SK-MEL-5 (cell line): ENCODE results near the gene MSL1. TPM values are rescaled to one million over a fixed set of nuclear protein-coding genes. Genes with fewer than 3 reads are reported as not detected.
"Not testable (repeated sequence)": the region's sequence is repeated elsewhere in the genome, so short reads cannot be mapped to it uniquely, and the experiment has no call there.

Source experiments
- DNase-seq: peaks from one replicate; pipeline ENCODE4 v3.0.0-alpha.2; 2016; ENCODE audit warnings: low read depth, low spot score
- in situ Hi-C: cut with HindIII; loops from 2 replicates; pipeline ENCODE4 v1.10.0; 2016; ENCODE audit warnings: low sequenced_read_pairs, high pct_unique_total_duplicates, low pct_unique_long_range_greater_than_20kb
- total RNA-seq: library from RNA; depleted of rRNA; stranded (reverse); fragments of >200 nt; shearing (Covaris generic); gene quantifications from 2 replicates; pipeline ENCODE4 v1.2.3, GENCODE V29; 2014

The MSL1 gene
- total RNA-seq, 1 experiment from 2014 or later: 43.3 TPM

DNA sequence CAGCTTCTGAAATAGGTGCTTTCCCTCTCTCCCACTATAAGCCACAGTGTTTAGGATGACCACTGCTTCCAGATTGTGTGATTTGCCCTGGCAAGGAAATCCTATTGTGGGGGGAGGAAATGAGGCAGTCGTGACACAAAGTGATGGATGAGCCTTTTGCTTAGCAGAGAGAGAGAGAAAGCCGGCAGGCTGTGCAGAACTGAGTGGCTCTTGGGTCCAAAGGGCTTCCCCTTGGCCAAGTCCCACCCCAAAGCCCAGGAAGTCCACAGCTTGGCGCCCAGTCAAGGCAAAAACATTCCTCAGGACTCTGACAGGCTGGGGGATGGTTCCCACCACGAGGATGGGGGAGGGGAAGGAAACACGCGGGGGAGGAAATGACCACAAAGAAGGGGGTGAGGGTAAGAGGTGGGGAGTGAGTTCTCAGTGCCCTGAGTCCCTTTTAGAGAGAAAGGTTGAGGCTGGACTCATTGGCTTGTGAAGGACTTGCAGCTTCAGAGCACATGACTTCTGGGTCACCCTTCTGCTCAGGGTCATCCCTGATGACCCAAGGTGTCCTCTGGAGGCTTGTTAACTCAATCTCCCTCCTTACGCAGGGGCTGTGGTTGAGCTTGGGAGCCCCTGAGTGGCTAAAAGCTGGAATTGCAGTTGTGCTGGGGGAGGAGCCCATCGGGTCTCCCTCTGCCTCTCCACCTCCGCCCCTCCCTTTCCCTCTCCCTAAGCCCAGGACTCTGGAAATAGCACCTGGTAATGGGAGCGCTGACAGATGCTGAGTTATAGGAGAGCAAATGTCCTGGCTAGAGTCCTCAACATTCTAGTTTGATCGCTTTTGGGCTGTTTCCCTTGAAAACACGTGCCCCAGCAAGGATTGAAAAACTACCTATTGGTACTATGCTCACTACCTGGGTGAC, 10.3 kb upstream of the MSL1 start:
- peak; percentile 95 for DNase-seq
- in situ Hi-C loops: no loop called here

DNA sequence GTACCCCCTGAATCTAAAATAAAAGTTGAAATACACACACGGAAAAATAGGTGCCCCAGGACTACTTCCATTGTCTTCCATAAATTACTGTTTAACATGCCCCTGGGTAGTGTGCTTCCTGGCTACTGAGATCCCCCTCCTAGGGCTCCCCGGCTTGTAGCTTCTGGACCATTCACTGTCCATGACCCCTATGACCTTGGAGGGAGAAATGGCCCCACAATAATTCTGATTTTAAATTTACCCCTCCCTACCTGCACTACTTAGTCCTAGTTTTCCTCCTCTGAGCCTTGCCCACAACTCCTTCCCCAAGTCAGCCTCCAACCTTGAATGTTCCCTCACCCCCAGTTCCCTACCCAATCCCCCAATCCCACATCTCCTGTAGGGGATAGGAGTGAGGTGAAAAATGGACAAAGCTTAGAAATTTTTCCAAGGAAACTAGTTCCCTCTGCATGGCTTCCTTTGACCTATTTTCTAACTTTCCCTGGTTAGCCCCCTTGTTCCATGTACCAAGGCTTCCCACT, 9.5 kb upstream of the MSL1 start:
- in situ Hi-C loops: no loop called here
- DNase-seq: no peak

DNA sequence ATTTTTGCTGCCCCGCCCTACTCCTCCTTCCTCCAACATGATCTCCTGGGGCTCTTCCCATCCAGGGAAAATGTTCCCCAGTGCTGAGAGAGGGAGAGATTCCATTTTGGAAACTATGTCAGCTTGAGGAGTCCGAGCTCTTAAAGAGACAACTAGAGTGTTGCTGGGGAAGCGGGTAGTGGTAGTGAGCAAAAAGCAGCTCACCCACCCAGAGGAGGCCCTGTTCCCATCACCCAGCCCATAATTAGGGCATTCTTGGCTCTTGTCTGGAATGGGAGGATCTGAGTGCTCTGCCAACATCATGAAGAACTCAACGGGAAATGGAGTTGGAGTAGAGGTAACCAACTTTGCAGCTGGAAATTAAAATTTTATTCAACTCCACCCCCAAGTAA, 9.1 kb upstream of the MSL1 start:
- no peak for DNase-seq
- in situ Hi-C loops: no loop called here

DNA sequence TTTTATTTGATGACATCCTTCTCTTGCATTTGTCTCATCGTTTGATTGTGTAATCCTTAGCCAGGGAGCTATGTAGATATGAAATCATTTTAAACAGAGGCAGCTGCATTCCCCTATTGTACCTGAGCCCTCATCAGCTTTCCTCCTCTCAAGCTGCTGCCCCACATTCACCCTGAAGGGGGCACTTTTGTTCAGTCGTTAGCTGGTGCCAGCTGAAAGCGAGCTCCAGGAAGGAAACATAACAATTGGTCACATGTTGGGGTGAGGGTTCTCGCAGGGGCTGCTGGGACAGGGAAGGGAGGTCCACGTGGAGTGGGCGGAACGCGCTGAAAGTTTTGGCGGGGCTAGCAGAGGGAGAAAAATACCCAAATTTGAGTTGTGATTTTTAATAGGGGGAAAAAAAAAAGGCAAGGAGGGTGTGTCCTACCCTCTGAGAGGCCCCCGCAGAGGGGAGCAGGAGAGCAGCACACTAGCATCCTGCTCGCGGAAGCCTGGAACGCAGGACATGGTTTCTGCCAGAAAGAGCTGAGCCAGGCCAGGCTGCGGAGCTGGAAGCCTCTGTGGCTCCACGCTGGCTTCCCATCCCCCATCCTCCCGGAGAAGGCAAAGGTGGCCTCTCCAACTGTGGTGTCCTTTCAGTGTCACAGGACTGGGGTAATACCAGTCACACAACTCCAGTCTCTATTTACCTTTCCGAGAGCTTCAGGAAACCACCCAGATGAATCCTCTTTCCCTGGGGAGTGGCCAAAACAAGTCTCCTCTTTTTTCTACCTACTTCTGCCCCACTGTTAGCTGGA, 8.5 kb upstream of the MSL1 start:
- in situ Hi-C loops: no loop called here

GRCh38 chr17:40113907-40114245, 7.9 kb upstream of the MSL1 start:
- in situ Hi-C loops: no loop called here

More for the DNA sequence above, 8.5 kb upstream of the MSL1 start:
- DNase-seq: peak; percentile 98

DNA sequence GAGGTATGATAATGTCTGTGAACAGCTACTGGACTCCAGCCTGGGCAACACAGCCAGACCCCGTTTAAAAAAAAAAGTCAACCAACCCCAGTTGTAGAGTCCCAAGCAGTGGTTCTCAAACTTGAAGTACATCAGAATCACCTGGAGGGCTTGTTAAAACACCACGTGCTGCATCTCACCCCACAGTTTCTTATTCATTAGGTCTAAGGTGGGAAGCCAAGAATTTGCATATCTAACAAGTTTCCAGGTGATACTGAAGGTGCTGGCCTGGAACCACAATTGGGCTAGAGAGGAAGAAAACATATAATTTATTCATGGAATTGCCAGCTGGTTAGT, 6.7 kb upstream of the MSL1 start:
- DNase-seq: no peak
- in situ Hi-C loops: no loop called here

More at GRCh38 chr17:40113907-40114245, 7.9 kb upstream of the MSL1 start:
- no peak for DNase-seq

DNA sequence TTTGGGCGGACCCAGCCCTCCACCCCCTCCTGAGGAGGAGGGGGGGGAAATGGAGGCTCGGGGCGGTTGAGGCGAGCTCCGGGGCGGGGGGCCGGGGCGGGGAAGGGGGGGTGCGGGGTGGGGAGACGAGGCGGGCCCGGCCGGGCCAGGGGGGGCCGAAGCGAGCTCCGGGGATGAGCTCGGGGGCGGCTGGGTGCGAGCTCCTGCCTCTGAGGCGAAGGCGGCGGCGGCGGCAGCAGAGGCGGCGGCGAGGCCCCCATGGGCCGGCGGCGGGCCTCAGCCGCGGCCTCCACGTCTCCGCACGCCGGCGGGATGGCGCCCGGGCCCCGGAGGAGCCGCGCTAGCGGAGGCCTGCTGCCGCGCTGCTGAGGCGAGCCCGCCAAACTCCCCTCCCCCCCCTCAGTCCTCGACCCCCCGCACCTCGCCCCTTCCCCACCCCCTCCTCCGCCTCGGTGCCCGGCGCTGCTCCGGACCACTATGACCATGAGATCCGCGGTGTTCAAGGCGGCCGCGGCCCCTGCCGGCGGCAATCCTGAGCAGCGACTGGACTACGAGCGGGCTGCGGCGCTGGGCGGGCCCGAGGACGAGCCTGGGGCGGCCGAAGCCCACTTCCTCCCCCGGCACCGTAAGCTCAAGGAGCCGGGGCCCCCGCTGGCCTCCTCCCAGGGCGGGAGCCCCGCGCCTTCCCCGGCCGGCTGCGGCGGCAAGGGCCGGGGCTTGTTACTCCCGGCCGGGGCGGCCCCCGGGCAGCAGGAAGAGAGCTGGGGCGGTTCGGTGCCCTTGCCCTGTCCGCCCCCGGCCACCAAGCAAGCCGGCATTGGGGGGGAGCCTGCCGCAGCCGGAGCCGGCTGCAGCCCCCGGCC, 596 bp downstream of the MSL1 start:
- no peak for DNase-seq

DNA sequence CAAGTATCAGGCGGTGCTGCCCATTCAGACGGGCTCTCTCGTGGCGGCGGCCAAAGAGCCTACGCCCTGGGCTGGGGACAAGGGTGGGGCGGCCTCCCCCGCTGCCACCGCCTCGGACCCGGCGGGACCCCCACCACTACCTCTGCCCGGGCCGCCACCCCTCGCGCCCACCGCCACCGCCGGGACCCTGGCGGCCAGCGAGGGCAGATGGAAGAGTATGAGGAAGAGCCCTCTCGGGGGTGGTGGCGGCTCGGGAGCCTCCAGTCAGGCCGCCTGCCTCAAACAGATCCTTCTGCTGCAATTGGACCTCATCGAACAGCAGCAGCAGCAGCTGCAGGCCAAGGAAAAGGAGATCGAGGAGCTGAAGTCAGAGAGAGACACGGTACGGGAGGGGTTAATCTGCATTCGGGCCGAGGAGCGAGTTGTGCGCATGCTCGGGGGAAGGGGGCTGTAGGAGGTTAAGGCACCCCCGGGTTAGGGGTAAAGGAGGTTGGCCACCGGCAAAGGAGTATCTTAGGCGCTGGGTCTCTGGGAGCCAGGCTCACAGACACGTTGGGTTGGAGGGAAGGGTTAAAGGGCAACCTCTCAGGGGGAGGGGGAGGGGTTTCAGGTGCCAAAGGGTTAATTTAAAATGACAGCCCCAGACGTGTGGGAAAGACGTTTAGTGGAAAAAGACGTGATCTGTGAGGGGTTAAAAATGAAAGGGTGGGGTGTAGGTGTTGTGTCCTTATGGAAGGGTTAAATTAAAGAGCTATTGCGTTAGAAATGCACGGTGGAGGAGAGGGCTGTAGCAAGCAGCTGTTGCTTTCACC, 1.4 kb downstream of the MSL1 start:
- in situ Hi-C loops: no loop called here
- peak; percentile 62 for DNase-seq

More for the DNA sequence above, 596 bp downstream of the MSL1 start:
- in situ Hi-C loops: no loop called here

DNA sequence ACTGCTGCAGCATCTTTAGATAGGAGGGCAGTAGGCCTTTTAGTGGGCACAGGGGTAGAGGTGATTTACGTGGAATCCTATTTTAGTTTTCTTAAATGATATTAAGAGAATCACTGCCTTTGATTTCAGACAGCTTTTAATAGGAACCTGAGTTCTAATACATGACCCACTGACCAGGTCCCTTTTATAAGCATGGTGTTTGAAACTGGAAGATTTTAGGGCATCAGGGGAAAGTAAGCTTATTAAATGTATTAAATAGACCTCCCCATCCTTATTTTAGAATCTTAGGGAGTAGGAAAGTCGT, 2.0 kb downstream of the MSL1 start:
- in situ Hi-C loops: no loop called here
- DNase-seq: no peak

DNA sequence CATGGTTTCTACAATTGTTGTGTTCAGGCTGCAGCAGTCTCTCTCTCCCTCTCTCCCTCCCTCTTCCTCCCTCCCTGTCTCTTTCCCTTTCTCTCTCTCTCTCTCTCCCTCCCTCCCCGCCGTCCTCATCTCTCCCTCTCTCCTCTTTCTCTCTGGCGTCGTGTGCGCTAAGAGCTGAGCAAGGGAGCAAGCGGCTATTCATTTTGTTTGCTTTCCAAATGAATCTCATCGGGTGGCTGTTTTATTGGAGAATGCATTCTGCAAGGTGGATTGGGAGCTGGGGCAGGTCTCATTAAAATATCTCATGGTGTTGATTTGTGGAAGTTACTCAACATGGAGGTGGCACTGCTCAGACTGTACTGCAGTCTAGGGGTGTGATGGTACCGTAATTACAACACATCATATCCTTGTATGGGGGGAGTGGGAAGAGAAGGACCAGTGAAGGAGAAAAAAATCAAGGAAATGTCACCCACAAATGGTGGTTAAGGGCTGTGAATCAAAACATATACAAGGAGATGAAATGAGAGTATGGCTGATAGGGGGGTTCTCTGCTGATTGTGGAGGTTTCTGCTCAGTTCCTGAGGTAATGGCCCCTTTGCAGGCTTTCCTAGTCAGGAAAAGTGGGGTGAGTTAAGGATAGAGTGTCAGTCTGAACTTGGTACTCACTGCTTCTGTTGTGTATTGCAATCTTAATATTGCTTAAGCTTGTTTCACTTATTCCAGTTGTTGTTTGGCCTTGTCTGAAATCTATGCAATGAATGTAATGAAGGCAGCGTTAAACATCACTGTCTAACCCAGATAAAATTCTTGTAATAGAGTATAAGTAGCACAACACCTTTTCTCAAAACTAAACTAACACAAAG, 2.7 kb downstream of the MSL1 start:
- in situ Hi-C loops: no loop called here
- DNase-seq: no peak

- DNase-seq: peak; percentile 35
Observed at GRCh38 chr17:40129498-40129897, 7.7 kb downstream of the MSL1 start.

DNA sequence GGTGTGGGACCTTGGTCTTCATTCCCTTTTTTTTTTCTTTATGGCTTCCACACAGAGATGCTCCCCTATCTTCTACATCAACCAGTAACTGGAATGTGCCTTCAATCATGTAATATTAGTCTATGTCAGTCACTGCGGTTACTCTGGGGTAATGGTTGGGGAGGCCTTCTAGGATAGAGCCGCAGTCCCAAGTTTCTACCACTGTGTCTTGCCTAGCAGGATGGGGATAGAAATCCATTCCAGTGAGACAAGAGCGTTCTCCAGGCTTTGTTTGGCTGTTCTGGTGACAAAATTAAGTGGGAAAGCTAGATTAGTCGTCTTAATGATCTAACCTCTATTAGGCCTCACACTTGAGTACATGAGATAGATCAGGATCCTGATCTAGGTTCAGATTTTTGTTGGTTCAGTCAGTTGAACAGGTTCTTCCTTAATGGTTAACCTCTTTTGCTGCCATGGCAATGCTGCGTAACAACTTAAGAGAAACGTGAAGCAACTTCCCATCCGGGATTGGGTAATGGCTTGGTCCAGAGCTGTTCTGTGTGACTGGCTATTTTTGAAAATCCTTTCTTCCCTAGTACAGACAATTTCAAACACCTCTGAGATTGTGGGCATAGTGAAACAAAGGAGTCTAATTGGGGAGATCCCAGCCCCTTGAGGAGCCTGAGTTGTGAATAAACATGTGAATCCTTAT, 8.7 kb downstream of the MSL1 start:
- no peak for DNase-seq
- in situ Hi-C loops: no loop called here

More at GRCh38 chr17:40129498-40129897, 7.7 kb downstream of the MSL1 start:
- in situ Hi-C loops: no loop called here

DNA sequence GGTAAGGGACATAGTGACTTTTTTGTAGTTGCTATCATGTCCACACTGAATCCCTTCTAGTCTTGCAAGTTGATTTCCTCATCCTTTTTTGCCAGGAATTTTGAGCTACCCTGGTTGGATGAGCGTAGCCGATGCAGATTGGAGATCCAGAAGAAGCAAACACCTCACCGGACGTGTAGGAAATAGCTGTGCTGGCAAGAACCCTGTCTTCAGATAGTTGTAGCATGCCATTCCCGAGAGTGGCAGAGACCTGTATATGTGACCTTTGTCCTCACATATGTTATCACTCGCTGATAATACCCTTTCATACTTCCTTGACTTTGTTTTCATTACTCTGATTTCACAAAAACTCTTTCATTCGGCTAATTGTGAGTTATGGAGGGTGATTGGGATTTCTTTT, 12.4 kb downstream of the MSL1 start:
- in situ Hi-C loops: no loop called here
- no peak for DNase-seq

DNA sequence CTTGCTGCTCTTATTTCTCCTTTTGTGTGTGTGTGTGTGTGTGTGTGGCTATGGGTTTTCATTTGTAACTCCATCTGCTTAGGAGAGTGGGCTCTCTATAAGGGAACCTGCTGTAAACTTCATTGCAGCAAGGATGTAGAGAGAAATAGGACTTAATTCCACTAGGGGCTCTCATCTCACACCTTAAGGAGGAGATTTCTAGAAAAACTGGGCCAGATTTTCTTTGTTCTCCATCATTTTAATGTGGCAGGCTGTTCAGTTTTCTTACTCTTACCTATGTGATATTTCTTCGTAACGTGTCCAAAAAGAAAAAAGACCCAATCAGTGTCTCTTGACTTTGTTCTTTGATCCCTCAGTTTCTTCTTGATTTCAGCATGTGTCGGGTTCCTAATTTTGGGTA, 14.0 kb downstream of the MSL1 start:
- in situ Hi-C loops: no loop called here
- DNase-seq: no peak

GRCh38 chr17:40139566-40140058, 17.8 kb downstream of the MSL1 start:
- in situ Hi-C loops: no loop called here
- no peak for DNase-seq

DNA sequence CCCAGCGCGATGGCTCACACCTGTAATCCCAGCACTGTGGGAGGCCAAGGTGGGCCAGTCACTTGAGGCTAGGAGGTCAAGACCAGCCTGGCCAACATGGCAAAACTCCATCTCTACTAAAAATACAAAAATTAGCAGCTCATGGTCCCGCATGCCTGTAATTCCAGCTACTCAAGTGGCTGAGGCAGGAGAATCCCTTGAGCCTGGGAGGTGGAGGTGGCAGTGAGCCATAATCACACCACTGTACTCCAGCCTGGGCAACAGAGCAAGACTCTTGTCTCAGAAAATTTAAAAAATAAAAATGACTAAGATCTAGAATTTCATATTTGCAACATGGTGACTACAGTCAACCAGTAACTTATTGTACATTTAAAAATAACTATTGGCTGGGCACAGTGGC, 21.4 kb downstream of the MSL1 start:
- in situ Hi-C loops, DNase-seq: not testable (repeated sequence)
